ENCODE data around the gene SUPT3H.

- TF ChIP-seq CTCF (IDR thresholded peaks at IDR 0.05) (no peak), POLR2A (IDR thresholded peaks at IDR 0.05) (no peak), POLR2AphosphoS5 (IDR thresholded peaks at IDR 0.05) (no peak)
These were observed 241.2 kb downstream of the SUPT3H start for GRCh38 chr6:45136495-45136894.

Measured in breast epithelium (tissue), 3 donors.